Measurements from ENCODE around the gene SRSF11.

DNA sequence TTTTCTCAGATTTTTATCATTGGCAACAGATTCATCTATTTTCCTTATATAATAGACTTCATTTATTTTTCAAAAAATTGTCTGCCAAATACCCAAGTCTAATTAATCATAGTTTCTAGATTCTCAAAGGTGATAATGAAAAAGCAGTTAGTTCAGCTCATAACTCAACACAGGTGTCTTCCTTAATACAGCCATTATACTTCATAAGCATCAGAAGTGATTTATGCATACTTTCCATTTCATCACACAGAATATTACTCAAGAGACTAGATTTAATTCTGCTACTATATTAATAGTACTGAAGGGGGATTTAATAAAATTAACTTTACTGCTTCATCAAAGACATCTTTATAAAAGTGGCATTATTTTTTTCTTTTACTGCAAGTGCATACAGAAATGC is 18.8 kb downstream of the SRSF11 start:
- TF ChIP-seq EP300 (IDR thresholded peaks at IDR 0.05): no peak
- no peak for TF ChIP-seq CTCF (IDR thresholded peaks at IDR 0.05)
- TF ChIP-seq POLR2A (IDR thresholded peaks at IDR 0.05): no peak
